GM23338 (cell line): ENCODE data around the gene CDC42BPG. TPM values are rescaled to one million over a fixed set of nuclear protein-coding genes. Genes with fewer than 3 reads are reported as not detected.

Experiments
- ATAC-seq: fragments of 200-7000 bp; cut with Tn5 transposase; 3 replicates; pipeline ENCODE4 v1.9.1; 2020
- DNase-seq: peaks from one replicate; pipeline ENCODE4 v3.0.0-alpha.2; 2015; ENCODE audit warnings: low spot score
- H2AFZ ChIP-seq: fragments of 200-600 bp; sonication (generic); 2 replicates; pipeline ENCODE4 v1.8.0; 2016; ENCODE audit warnings: antibody characterized with exemption, mild to moderate bottlenecking, moderate library complexity
- H3F3A ChIP-seq: fragments of 200-600 bp; sonication (generic); replicated peaks from 2 replicates; pipeline ENCODE4 v1.8.0; 2017; ENCODE audit warnings: antibody characterized with exemption, mixed run types, low read depth
- H3K27ac ChIP-seq: fragments of 200-600 bp; sonication (generic); 2 replicates; pipeline ENCODE4 v1.6.1; 2016; ENCODE audit warnings: low read depth
- H3K27me3 ChIP-seq: fragments of 200-600 bp; sonication (generic); 2 replicates; pipeline ENCODE4 v1.8.0; 2016; ENCODE audit warnings: mild to moderate bottlenecking, mixed run types, moderate library complexity; ENCODE audit not compliant: insufficient read depth
- H3K36me3 ChIP-seq: fragments of 200-600 bp; sonication (generic); 2 replicates; pipeline ENCODE4 v1.8.0; 2016; ENCODE audit warnings: mild to moderate bottlenecking; ENCODE audit not compliant: insufficient read depth
- H3K4me1 ChIP-seq: fragments of 200-600 bp; sonication (generic); 2 replicates; pipeline ENCODE4 v1.8.0; 2016; ENCODE audit warnings: mild to moderate bottlenecking, moderate library complexity; ENCODE audit not compliant: insufficient read depth
- H3K4me2 ChIP-seq: fragments of 200-600 bp; sonication (generic); 2 replicates; pipeline ENCODE4 v1.7.1; 2017; ENCODE audit warnings: mixed run types
- H3K4me3 ChIP-seq: fragments of 200-600 bp; sonication (generic); 2 replicates; pipeline ENCODE4 v1.6.1; 2016; ENCODE audit warnings: mixed run types
- H3K79me2 ChIP-seq: fragments of 200-600 bp; sonication (generic); replicated peaks from 2 replicates; pipeline ENCODE4 v1.8.0; 2017; ENCODE audit warnings: mild to moderate bottlenecking; ENCODE audit not compliant: insufficient read depth
- H3K9me2 ChIP-seq: fragments of 200-600 bp; sonication (generic); 2 replicates; pipeline ENCODE4 v1.8.0; 2017; ENCODE audit not compliant: insufficient read depth
- H4K20me1 ChIP-seq: fragments of 200-600 bp; sonication (generic); replicated peaks from 2 replicates; pipeline ENCODE4 v1.8.0; 2017; ENCODE audit warnings: mild to moderate bottlenecking; ENCODE audit not compliant: insufficient read depth
- H3K27ac Mint-ChIP-seq: 2 replicates; pipeline ENCODE4 v1.8.0; 2020; ENCODE audit warnings: inconsistent platforms, mild to moderate bottlenecking, moderate library complexity, mixed read lengths
- H3K27me3 Mint-ChIP-seq: 3 replicates; pipeline ENCODE4 v1.8.0; 2022; ENCODE audit warnings: low read depth, mild to moderate bottlenecking, moderate library complexity, mixed read lengths, inconsistent platforms; ENCODE audit not compliant: insufficient read depth, poor library complexity
- H3K36me3 Mint-ChIP-seq: 3 replicates; pipeline ENCODE4 v1.8.0; 2021; ENCODE audit warnings: low read depth, mild to moderate bottlenecking, inconsistent platforms, moderate library complexity, mixed read lengths
- H3K4me1 Mint-ChIP-seq: 3 replicates; pipeline ENCODE4 v1.8.0; 2020; ENCODE audit warnings: mild to moderate bottlenecking, inconsistent platforms, mixed read lengths
- H3K4me3 Mint-ChIP-seq: 3 replicates; pipeline ENCODE4 v1.8.0; 2021; ENCODE audit warnings: moderate library complexity, mild to moderate bottlenecking, inconsistent platforms, mixed read lengths
- H3K9me3 Mint-ChIP-seq: 3 replicates; pipeline ENCODE4 v1.8.0; 2020; ENCODE audit warnings: moderate library complexity, mild to moderate bottlenecking, inconsistent platforms, mixed read lengths
- CREB1 ChIP-seq: fragments of 250-450 bp; sonication (Bioruptor Pico); IDR thresholded peaks from 2 replicates; pipeline ENCODE4 v1.5.0; 2020; ENCODE audit warnings: low read depth, mild to moderate bottlenecking, moderate library complexity
- CTCF ChIP-seq, 2 experiments: fragments of 200-600 bp in 1 of 2; sonication (generic) in 1 of 2; conservative IDR thresholded peaks; 2 replicates each; pipeline versions ENCODE4 v1.5.1 to v1.6.1; 2016 to 2017; ENCODE audit warnings: antibody characterized with exemption in 2 of 2, low read depth in 2 of 2, mild to moderate bottlenecking in 2 of 2, moderate library complexity in 1 of 2
- ETS1 ChIP-seq: IDR thresholded peaks from 2 replicates; pipeline ENCODE4 v1.6.1; 2016; ENCODE audit warnings: antibody characterized with exemption
- EZH2 ChIP-seq: fragments of 200-600 bp; sonication (generic); IDR thresholded peaks from one replicate; pipeline ENCODE4 v1.8.0; 2017; ENCODE audit warnings: antibody characterized with exemption, mild to moderate bottlenecking, low read depth; ENCODE audit not compliant: unreplicated experiment
- NANOG ChIP-seq: IDR thresholded peaks from 2 replicates; pipeline ENCODE4 v1.6.1; 2016; ENCODE audit warnings: antibody characterized with exemption, borderline replicate concordance
- POLR2AphosphoS5 ChIP-seq: IDR thresholded peaks from 2 replicates; pipeline ENCODE4 v1.6.1; 2016; ENCODE audit warnings: antibody characterized with exemption, low read depth
- ZNF331 ChIP-seq: fragments of 250-450 bp; sonication (Bioruptor Pico); IDR thresholded peaks from 2 replicates; pipeline ENCODE4 v1.5.0; 2020; ENCODE audit warnings: low read depth, mild to moderate bottlenecking, moderate library complexity
- ZNF462 ChIP-seq: fragments of 250-450 bp; sonication (Bioruptor Pico); IDR thresholded peaks from 2 replicates; pipeline ENCODE4 v1.5.0; 2020; ENCODE audit warnings: mild to moderate bottlenecking, moderate library complexity
- polyA plus RNA-seq: library from polyadenylated mRNA; unstranded; fragments of >200 nt; fragmentation: Nextera tagmentation; extraction: Ambion mirVana; gene quantifications from 2 replicates; pipeline ENCODE4 v1.2.1, GENCODE V29; 2016
- total RNA-seq: library from RNA; depleted of rRNA; stranded (reverse); fragments of >200 nt; shearing (Covaris generic); gene quantifications from 2 replicates; pipeline ENCODE4 v1.2.3, GENCODE V29; 2014

Gene CDC42BPG
- total and polyA plus RNA-seq, 2 experiments from 2014 or later, result 2.3 to 11.6 TPM

GRCh38 chr11:64776875-64777274 is 67.6 kb downstream of the CDC42BPG start (continued):
- TF ChIP-seq ZNF462 (CRISPR knock-in tag) (no peak), ETS1 (no peak), CTCF (conservative IDR thresholded peaks at IDR 0.05; ENCODE audit: low read depth in 2 of 2) (no peak), EZH2 (no peak), NANOG (no peak)

GRCh38 chr11:64776425-64776824 is 68.0 kb downstream of the CDC42BPG start:
- no peak overlapping the region; the same call in 1 of the 2 replicates for H3K27ac ChIP-seq
- peaks cover 58% of the 10 kb centered on the region for H4K20me1 ChIP-seq
- Mint-ChIP-seq H3K9me3 (no peaks in the 10 kb centered on the region; the same call in 2 of the 3 replicates), H3K27ac (no peak overlapping the region), H3K27me3 (peaks cover 18% of the 10 kb centered on the region), H3K4me1 (peaks cover 35% of the 10 kb centered on the region), H3K4me3 (peak overlapping the region; percentile 94), H3K36me3 (peaks cover 61% of the 10 kb centered on the region)
- no peaks in the 10 kb centered on the region for H3K9me2 ChIP-seq
- H3K4me3 ChIP-seq, result peak overlapping the region; percentile 94
- DNase-seq (no peak), ATAC-seq (no peak)
- H3K4me2 ChIP-seq, result peak overlapping the region; percentile 100
- peaks cover 61% of the 10 kb centered on the region for H3F3A ChIP-seq
- H3K27me3 ChIP-seq, result no peaks in the 10 kb centered on the region
- H3K36me3 ChIP-seq, result peaks cover 58% of the 10 kb centered on the region
- H3K79me2 ChIP-seq, result peaks cover 70% of the 10 kb centered on the region
- no peak overlapping the region for H2AFZ ChIP-seq
- H3K4me1 ChIP-seq, result peaks cover 10% of the 10 kb centered on the region
- TF ChIP-seq CTCF (conservative IDR thresholded peaks at IDR 0.05; ENCODE audit: low read depth in 2 of 2) (no peak), POLR2AphosphoS5 (no peak), NANOG (no peak), ZNF331 (CRISPR knock-in tag) (no peak), ETS1 (no peak), CREB1 (CRISPR knock-in tag) (no peak), EZH2 (no peak)
